HAP-1 (cell line): Measurements from ENCODE around the gene MAGI2.

Experiments
- DNase-seq, 2 experiments: peaks; one replicate each; pipeline ENCODE4 v3.0.0-alpha.2; 2016 to 2020; ENCODE audit warnings: low spot score in 2 of 2
- H3K27me3 ChIP-seq: fragments of 250-450 bp; sonication (Bioruptor Pico); 2 replicates; pipeline ENCODE4 v1.5.1; 2020; ENCODE audit warnings: low read depth, mild to moderate bottlenecking, moderate library complexity
- H3K36me3 ChIP-seq: fragments of 250-450 bp; sonication (Bioruptor Pico); replicated peaks from 2 replicates; pipeline ENCODE4 v1.5.1; 2020; ENCODE audit warnings: mild to moderate bottlenecking
- H3K4me1 ChIP-seq: fragments of 250-450 bp; sonication (Bioruptor Pico); 2 replicates; pipeline ENCODE4 v1.5.1; 2020; ENCODE audit warnings: mild to moderate bottlenecking
- H3K4me3 ChIP-seq: fragments of 250-450 bp; sonication (Bioruptor Pico); 2 replicates; pipeline ENCODE4 v1.5.1; 2020; ENCODE audit warnings: mild to moderate bottlenecking, moderate library complexity
- H3K9me3 ChIP-seq: fragments of 250-450 bp; sonication (Bioruptor Pico); 2 replicates; pipeline ENCODE4 v1.5.1; 2020; ENCODE audit warnings: mild to moderate bottlenecking, moderate library complexity
- in situ Hi-C: fragments of 300-500 bp; cut with MboI; formaldehyde crosslinking; loops from 3 replicates; pipeline ENCODE4 v1.14.3; 2020; ENCODE audit warnings: low sequenced_read_pairs, inconsistent platforms, mixed read lengths

MAGI2 gene

GRCh38 chr7:78170815-78171214 is 1282.7 kb downstream of the MAGI2 start:
- Histone ChIP-seq H3K36me3 (no peaks in the 10 kb centered on the region), H3K4me1 (peaks cover 7% of the 10 kb centered on the region; the same call in 1 of the 2 replicates), H3K4me3 (no peak overlapping the region), H3K27me3 (no peaks in the 10 kb centered on the region), H3K9me3 (no peaks in the 10 kb centered on the region)
- in situ Hi-C loops = no loop called here
- DNase-seq = no peak

GRCh38 chr7:78169992-78170391 is 1283.5 kb downstream of the MAGI2 start:
- in situ Hi-C loops = no loop called here
- no peaks in the 10 kb centered on the region for H3K27me3 ChIP-seq
- no peaks in the 10 kb centered on the region for H3K36me3 ChIP-seq
- H3K9me3 ChIP-seq = no peaks in the 10 kb centered on the region
- H3K4me3 ChIP-seq = no peak overlapping the region
- DNase-seq = no peak
- peaks cover 7% of the 10 kb centered on the region; the same call in 1 of the 2 replicates for H3K4me1 ChIP-seq

GRCh38 chr7:78168865-78169264 is 1284.6 kb downstream of the MAGI2 start:
- no peaks in the 10 kb centered on the region for H3K9me3 ChIP-seq
- no peak for DNase-seq
- no peak overlapping the region for H3K4me3 ChIP-seq
- peaks cover 7% of the 10 kb centered on the region; the same call in 1 of the 2 replicates for H3K4me1 ChIP-seq
- H3K36me3 ChIP-seq = no peaks in the 10 kb centered on the region
- no peaks in the 10 kb centered on the region for H3K27me3 ChIP-seq
- in situ Hi-C loops = no loop called here

- H3K4me1 ChIP-seq = peaks cover 7% of the 10 kb centered on the region; the same call in 1 of the 2 replicates
- H3K4me3 ChIP-seq = no peak overlapping the region
- H3K9me3 ChIP-seq = no peaks in the 10 kb centered on the region
- no peaks in the 10 kb centered on the region for H3K36me3 ChIP-seq
- in situ Hi-C loops = no loop called here
- no peak for DNase-seq
- no peaks in the 10 kb centered on the region for H3K27me3 ChIP-seq
Observed at GRCh38 chr7:78167860-78168259, 1285.6 kb downstream of the MAGI2 start.

GRCh38 chr7:78165854-78166253 is 1287.6 kb downstream of the MAGI2 start:
- Histone ChIP-seq H3K4me3 (no peak overlapping the region), H3K36me3 (no peaks in the 10 kb centered on the region), H3K9me3 (no peaks in the 10 kb centered on the region), H3K27me3 (no peaks in the 10 kb centered on the region), H3K4me1 (peaks cover 2% of the 10 kb centered on the region; the same call in 1 of the 2 replicates)
- in situ Hi-C loops = no loop called here
- no peak for DNase-seq

- H3K36me3 ChIP-seq = no peaks in the 10 kb centered on the region
- DNase-seq = no peak
Observed at GRCh38 chr7:78165454-78165853, 1288.0 kb downstream of the MAGI2 start.

GRCh38 chr7:78164459-78164858 is 1289.0 kb downstream of the MAGI2 start:
- no peak for DNase-seq
- H3K4me1 ChIP-seq = peaks cover 13% of the 10 kb centered on the region
- in situ Hi-C loops = no loop called here
- no peaks in the 10 kb centered on the region for H3K27me3 ChIP-seq
- no peaks in the 10 kb centered on the region for H3K36me3 ChIP-seq
- no peak overlapping the region for H3K4me3 ChIP-seq
- no peaks in the 10 kb centered on the region for H3K9me3 ChIP-seq

More at GRCh38 chr7:78165454-78165853, 1288.0 kb downstream of the MAGI2 start:
- no peak overlapping the region for H3K4me3 ChIP-seq
- H3K9me3 ChIP-seq = no peaks in the 10 kb centered on the region
- H3K27me3 ChIP-seq = no peaks in the 10 kb centered on the region
- in situ Hi-C loops = no loop called here
- peaks cover 3% of the 10 kb centered on the region for H3K4me1 ChIP-seq

- Histone ChIP-seq H3K27me3 (no peaks in the 10 kb centered on the region), H3K4me3 (no peak overlapping the region), H3K36me3 (no peaks in the 10 kb centered on the region), H3K4me1 (peaks cover 20% of the 10 kb centered on the region), H3K9me3 (no peaks in the 10 kb centered on the region)
- peak in 1 of 2 experiments; percentile 67 for DNase-seq
- in situ Hi-C loops = no loop called here
Observed at GRCh38 chr7:78161781-78162180, 1291.7 kb downstream of the MAGI2 start.

GRCh38 chr7:78159545-78159944 is 1293.9 kb downstream of the MAGI2 start:
- Histone ChIP-seq H3K9me3 (no peaks in the 10 kb centered on the region), H3K4me1 (peaks cover 20% of the 10 kb centered on the region), H3K4me3 (no peak overlapping the region), H3K27me3 (no peaks in the 10 kb centered on the region), H3K36me3 (no peaks in the 10 kb centered on the region)
- in situ Hi-C loops = no loop called here
- DNase-seq = peak; percentile 22 to 82

- Histone ChIP-seq H3K9me3 (no peaks in the 10 kb centered on the region), H3K4me1 (peaks cover 2% of the 10 kb centered on the region), H3K4me3 (no peak overlapping the region), H3K27me3 (no peaks in the 10 kb centered on the region), H3K36me3 (no peaks in the 10 kb centered on the region)
- DNase-seq = no peak
- in situ Hi-C loops = no loop called here
Observed at GRCh38 chr7:78153285-78153684, 1300.2 kb downstream of the MAGI2 start.

- in situ Hi-C loops = no loop called here
- H3K27me3 ChIP-seq = no peaks in the 10 kb centered on the region
- H3K4me3 ChIP-seq = no peak overlapping the region
- no peak for DNase-seq
- H3K9me3 ChIP-seq = no peaks in the 10 kb centered on the region
- peaks cover 17% of the 10 kb centered on the region for H3K4me1 ChIP-seq
- H3K36me3 ChIP-seq = no peaks in the 10 kb centered on the region
Observed at GRCh38 chr7:78151229-78151628, 1302.2 kb downstream of the MAGI2 start.

- Histone ChIP-seq H3K36me3 (no peaks in the 10 kb centered on the region), H3K27me3 (no peaks in the 10 kb centered on the region), H3K4me1 (peaks cover 17% of the 10 kb centered on the region), H3K4me3 (no peak overlapping the region), H3K9me3 (no peaks in the 10 kb centered on the region)
- in situ Hi-C loops = no loop called here
- DNase-seq = no peak
Observed at GRCh38 chr7:78149787-78150186, 1303.7 kb downstream of the MAGI2 start.

GRCh38 chr7:78148166-78148894 is 1305.1 kb downstream of the MAGI2 start:
- in situ Hi-C loops = no loop called here
- Histone ChIP-seq H3K4me1 (peaks cover 17% of the 10 kb centered on the region), H3K4me3 (no peak overlapping the region), H3K9me3 (no peaks in the 10 kb centered on the region), H3K27me3 (no peaks in the 10 kb centered on the region), H3K36me3 (no peaks in the 10 kb centered on the region)
- DNase-seq = no peak

- Histone ChIP-seq H3K9me3 (no peaks in the 10 kb centered on the region), H3K27me3 (no peaks in the 10 kb centered on the region), H3K4me3 (no peak overlapping the region), H3K4me1 (peaks cover 17% of the 10 kb centered on the region), H3K36me3 (no peaks in the 10 kb centered on the region)
- in situ Hi-C loops = no loop called here
- no peak for DNase-seq
Observed at GRCh38 chr7:78146546-78146945, 1306.9 kb downstream of the MAGI2 start.

GRCh38 chr7:78143661-78144060 is 1309.8 kb downstream of the MAGI2 start:
- no peak for DNase-seq
- Histone ChIP-seq H3K4me1 (peaks cover 17% of the 10 kb centered on the region), H3K36me3 (no peaks in the 10 kb centered on the region), H3K9me3 (no peaks in the 10 kb centered on the region), H3K4me3 (no peak overlapping the region), H3K27me3 (no peaks in the 10 kb centered on the region)
- in situ Hi-C loops = no loop called here
